Measurements from ENCODE around the gene PACS2. TPM values are rescaled to one million over a fixed set of nuclear protein-coding genes. Genes with fewer than 3 reads are reported as not detected.

The PACS2 gene
- total RNA-seq, 1 experiment from 2014 or later = 62.0 TPM

DNA sequence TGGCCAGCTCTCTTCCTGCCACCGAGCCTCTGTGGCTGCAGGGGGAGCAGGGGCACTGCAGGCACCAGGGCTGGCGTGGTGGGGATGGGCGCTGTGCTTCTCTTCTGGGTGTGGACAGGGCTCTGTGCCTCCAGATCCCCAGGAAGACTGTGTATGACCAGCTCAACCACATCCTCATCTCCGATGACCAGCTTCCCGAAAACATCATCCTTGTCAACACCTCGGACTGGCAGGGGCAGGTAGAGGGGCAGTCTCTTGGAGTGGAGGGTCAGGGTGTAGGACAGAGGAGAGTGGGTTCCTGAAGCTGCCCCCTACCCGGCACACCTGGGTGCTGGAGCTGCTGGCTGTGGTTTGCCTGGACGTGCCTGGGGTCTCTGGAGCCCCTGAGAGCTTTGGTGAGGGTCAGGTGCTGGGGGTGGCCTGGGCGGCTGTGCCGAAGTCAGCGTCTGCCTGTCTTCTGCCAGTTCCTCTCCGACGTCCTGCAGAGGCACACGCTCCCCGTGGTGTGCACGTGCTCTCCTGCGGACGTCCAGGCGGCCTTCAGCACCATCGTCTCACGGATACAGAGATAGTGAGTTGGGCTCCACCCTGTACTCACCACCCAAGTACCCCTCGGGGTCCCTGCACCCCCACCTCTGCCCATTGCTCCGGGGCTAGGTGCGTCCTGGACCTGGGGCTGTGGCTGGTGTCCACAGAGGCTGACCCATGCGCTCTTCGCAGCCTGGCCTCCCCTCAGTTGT, 68.0 kb downstream of the PACS2 start:
- Histone ChIP-seq H4K20me1 (ENCODE audit: low read length) (no peaks in the 10 kb centered on the region), H3K27ac (ENCODE audit: low read length) (no peak overlapping the region)

DNA sequence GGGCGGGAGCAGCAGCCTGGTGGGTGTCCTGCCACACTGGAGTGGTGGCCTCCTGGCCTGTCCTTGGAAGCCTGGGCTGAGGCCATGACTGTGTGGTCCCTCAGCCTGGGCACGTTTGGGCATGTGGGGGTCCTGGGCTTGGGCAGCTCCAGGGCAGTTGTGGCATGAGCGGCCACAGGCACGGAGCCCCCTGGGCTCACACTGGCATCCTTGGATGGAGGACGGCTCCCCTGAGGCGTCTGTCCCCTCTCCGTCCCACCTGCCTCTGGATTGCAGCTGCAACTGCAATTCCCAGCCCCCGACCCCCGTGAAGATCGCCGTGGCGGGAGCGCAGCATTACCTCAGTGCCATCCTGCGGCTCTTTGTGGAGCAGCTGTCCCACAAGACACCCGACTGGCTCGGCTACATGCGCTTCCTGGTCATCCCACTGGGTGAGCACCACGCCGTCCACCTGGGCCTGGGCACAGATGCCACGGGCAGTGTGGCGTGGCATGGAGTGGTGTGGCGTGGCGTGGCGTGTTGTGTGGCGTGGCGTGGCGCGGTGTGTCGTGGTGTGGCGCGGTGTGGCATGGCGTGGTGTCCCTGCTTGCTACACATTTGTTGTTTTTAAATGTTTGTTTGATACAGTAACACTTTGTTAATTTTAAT, 68.7 kb downstream of the PACS2 start:
- H3K36me3 ChIP-seq (ENCODE audit: low read depth, low read length) = no peaks in the 10 kb centered on the region
- CTCF ChIA-PET = no interaction called here
- H3K9me3 ChIP-seq (ENCODE audit: low read length) = no peaks in the 10 kb centered on the region
- no peaks in the 10 kb centered on the region for H3K79me2 ChIP-seq (ENCODE audit: low read length)
- H3K4me2 ChIP-seq (ENCODE audit: low read length) = no peak overlapping the region
- POLR2A ChIA-PET (ENCODE audit: unreplicated experiment) = no interaction called here
- intact Hi-C loops (cut with micrococcal nuclease) = no loop called here
- BruUV-seq (replicated peaks) = no TSS peak
- H3K27me3 ChIP-seq (ENCODE audit: low read length) = no peaks in the 10 kb centered on the region
- no peak for ATAC-seq
- no peak overlapping the region for H2AFZ ChIP-seq (ENCODE audit: low read length)
- H4K20me1 ChIP-seq (ENCODE audit: low read length) = no peaks in the 10 kb centered on the region
- no peaks in the 10 kb centered on the region for H3K9me2 ChIP-seq (replicated peaks; ENCODE audit: low read length)
- H3K4me3 ChIP-seq (ENCODE audit: low read length) = no peak overlapping the region
- H3F3A ChIP-seq (ENCODE audit: low read length, unreplicated experiment) = no peaks in the 10 kb centered on the region
- no peak overlapping the region for H3K27ac ChIP-seq (ENCODE audit: low read length)
- H3K9ac ChIP-seq (ENCODE audit: low read length) = no peak overlapping the region
- DNase-seq = no peak
- no peaks in the 10 kb centered on the region for H3K4me1 ChIP-seq (ENCODE audit: insufficient read depth, low read length)
- TF ChIP-seq, protein P1, sequence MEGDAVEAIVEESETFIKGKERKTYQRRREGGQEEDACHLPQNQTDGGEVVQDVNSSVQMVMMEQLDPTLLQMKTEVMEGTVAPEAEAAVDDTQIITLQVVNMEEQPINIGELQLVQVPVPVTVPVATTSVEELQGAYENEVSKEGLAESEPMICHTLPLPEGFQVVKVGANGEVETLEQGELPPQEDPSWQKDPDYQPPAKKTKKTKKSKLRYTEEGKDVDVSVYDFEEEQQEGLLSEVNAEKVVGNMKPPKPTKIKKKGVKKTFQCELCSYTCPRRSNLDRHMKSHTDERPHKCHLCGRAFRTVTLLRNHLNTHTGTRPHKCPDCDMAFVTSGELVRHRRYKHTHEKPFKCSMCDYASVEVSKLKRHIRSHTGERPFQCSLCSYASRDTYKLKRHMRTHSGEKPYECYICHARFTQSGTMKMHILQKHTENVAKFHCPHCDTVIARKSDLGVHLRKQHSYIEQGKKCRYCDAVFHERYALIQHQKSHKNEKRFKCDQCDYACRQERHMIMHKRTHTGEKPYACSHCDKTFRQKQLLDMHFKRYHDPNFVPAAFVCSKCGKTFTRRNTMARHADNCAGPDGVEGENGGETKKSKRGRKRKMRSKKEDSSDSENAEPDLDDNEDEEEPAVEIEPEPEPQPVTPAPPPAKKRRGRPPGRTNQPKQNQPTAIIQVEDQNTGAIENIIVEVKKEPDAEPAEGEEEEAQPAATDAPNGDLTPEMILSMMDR (conservative IDR thresholded peaks at IDR 0.05; ENCODE audit: low read depth, low read length) = no peak
- TF ChIP-seq EZH2 (IDR thresholded peaks at IDR 0.05; ENCODE audit: low read length, unreplicated experiment) (no peak), EZH2phosphoT487 (IDR thresholded peaks at IDR 0.05; ENCODE audit: borderline replicate concordance, low read length) (no peak)

More for the DNA sequence above, 68.0 kb downstream of the PACS2 start:
- Histone ChIP-seq H3K4me2 (ENCODE audit: low read length) (no peak overlapping the region), H3K9me2 (replicated peaks; ENCODE audit: low read length) (no peaks in the 10 kb centered on the region), H2AFZ (ENCODE audit: low read length) (no peak overlapping the region), H3F3A (ENCODE audit: low read length, unreplicated experiment) (no peaks in the 10 kb centered on the region), H3K36me3 (ENCODE audit: low read depth, low read length) (no peaks in the 10 kb centered on the region), H3K9me3 (ENCODE audit: low read length) (no peaks in the 10 kb centered on the region), H3K79me2 (ENCODE audit: low read length) (no peaks in the 10 kb centered on the region), H3K4me3 (ENCODE audit: low read length) (no peak overlapping the region), H3K4me1 (ENCODE audit: insufficient read depth, low read length) (no peaks in the 10 kb centered on the region), H3K9ac (ENCODE audit: low read length) (no peak overlapping the region), H3K27me3 (ENCODE audit: low read length) (no peaks in the 10 kb centered on the region)
- no TSS peak for BruUV-seq (replicated peaks)
- no peak for DNase-seq
- intact Hi-C loops (cut with micrococcal nuclease) = no loop called here
- CTCF ChIA-PET = no interaction called here
- POLR2A ChIA-PET (ENCODE audit: unreplicated experiment) = no interaction called here
- ATAC-seq = no peak
- TF ChIP-seq EZH2phosphoT487 (IDR thresholded peaks at IDR 0.05; ENCODE audit: borderline replicate concordance, low read length) (no peak), EZH2 (IDR thresholded peaks at IDR 0.05; ENCODE audit: low read length, unreplicated experiment) (no peak)
- TF ChIP-seq, protein P1 (conservative IDR thresholded peaks at IDR 0.05; ENCODE audit: low read depth, low read length) = no peak

DNA sequence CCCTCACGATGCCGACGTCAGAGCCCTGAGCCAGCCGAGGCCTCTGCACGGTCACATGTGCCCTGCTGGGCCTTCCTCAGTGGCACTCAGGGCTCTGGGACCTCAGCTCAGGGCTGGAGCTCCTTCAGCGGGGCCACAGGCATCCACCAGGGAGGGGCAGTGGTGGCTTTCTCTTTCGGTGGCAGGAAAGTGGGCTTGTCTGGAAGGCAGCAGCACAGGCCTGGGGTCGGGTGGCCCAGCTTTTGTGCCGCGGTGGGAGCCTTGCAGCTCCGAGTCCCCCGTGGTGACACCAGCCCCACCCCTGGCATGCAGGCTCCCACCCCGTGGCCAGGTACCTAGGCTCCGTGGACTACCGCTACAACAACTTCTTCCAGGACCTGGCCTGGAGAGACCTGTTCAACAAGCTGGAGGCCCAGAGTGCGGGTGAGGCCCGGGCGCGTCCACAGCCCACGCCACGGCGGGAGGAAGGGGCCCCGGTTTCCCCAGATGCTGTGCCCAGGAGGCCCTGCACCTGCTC, 69.6 kb downstream of the PACS2 start:
- intact Hi-C loops (cut with micrococcal nuclease) = no loop called here
- H3K79me2 ChIP-seq (ENCODE audit: low read length) = no peaks in the 10 kb centered on the region
- no peak for DNase-seq
- H3F3A ChIP-seq (ENCODE audit: low read length, unreplicated experiment) = no peaks in the 10 kb centered on the region
- H3K4me3 ChIP-seq (ENCODE audit: low read length) = no peak overlapping the region
- H3K4me2 ChIP-seq (ENCODE audit: low read length) = no peak overlapping the region
- BruUV-seq (replicated peaks) = no TSS peak
- CTCF ChIA-PET = no interaction called here
- H3K9me2 ChIP-seq (replicated peaks; ENCODE audit: low read length) = no peaks in the 10 kb centered on the region
- H2AFZ ChIP-seq (ENCODE audit: low read length) = no peak overlapping the region
- H3K27me3 ChIP-seq (ENCODE audit: low read length) = no peaks in the 10 kb centered on the region
- H3K36me3 ChIP-seq (ENCODE audit: low read depth, low read length) = no peaks in the 10 kb centered on the region
- ATAC-seq = no peak
- H3K9ac ChIP-seq (ENCODE audit: low read length) = no peak overlapping the region
- POLR2A ChIA-PET (ENCODE audit: unreplicated experiment) = no interaction called here
- no peaks in the 10 kb centered on the region for H3K9me3 ChIP-seq (ENCODE audit: low read length)
- no peaks in the 10 kb centered on the region for H3K4me1 ChIP-seq (ENCODE audit: insufficient read depth, low read length)
- TF ChIP-seq EZH2 (IDR thresholded peaks at IDR 0.05; ENCODE audit: low read length, unreplicated experiment) = no peak
- TF ChIP-seq, protein P1 (conservative IDR thresholded peaks at IDR 0.05; ENCODE audit: low read depth, low read length) = no peak
- no peak for TF ChIP-seq EZH2phosphoT487 (IDR thresholded peaks at IDR 0.05; ENCODE audit: borderline replicate concordance, low read length)
- no peak overlapping the region for H3K27ac ChIP-seq (ENCODE audit: low read length)
- no peaks in the 10 kb centered on the region for H4K20me1 ChIP-seq (ENCODE audit: low read length)
